Panc1 (cell line): ENCODE data around the gene DGCR2.

Experiments
- CTCF ChIP-seq: fragments of 450-650 bp; IDR thresholded peaks from 2 replicates; pipeline ENCODE4 v1.5.1; 2017; ENCODE audit warnings: mild to moderate bottlenecking
- POLR2AphosphoS5 ChIP-seq: IDR thresholded peaks from 2 replicates; pipeline ENCODE4 v1.6.1; 2012; ENCODE audit warnings: mild to moderate bottlenecking, low read depth, low read length, moderate library complexity
- REST ChIP-seq, 2 experiments: IDR thresholded peaks; 2 replicates each; pipeline ENCODE4 v1.6.1; 2011 to 2012; ENCODE audit warnings: low read depth in 2 of 2, control low read depth in 1 of 2, low read length in 1 of 2, mild to moderate bottlenecking in 1 of 2, moderate library complexity in 1 of 2; ENCODE audit not compliant: insufficient read depth in 1 of 2
- SIN3A ChIP-seq: IDR thresholded peaks from 2 replicates; pipeline ENCODE4 v1.6.1; 2012; ENCODE audit warnings: low read depth, mild to moderate bottlenecking, low read length, moderate library complexity, borderline replicate concordance; ENCODE audit not compliant: insufficient read depth
- TCF7L2 ChIP-seq: IDR thresholded peaks from 2 replicates; pipeline ENCODE4 v1.6.1; 2011; ENCODE audit warnings: mild to moderate bottlenecking, low read depth, low read length, inconsistent platforms

- TF ChIP-seq CTCF (no peak), POLR2AphosphoS5 (no peak), SIN3A (no peak), REST (IDR thresholded peaks at IDR 0.05; ENCODE audit: insufficient read depth in 1 of 2, low read depth in 2 of 2, low read length in 1 of 2) (no peak), TCF7L2 (no peak)
These were observed 111.1 kb downstream of the DGCR2 start for GRCh38 chr22:19011075-19011474.
